ENCODE results near the gene TRAPPC12.
A peak's percentile ranks its signal among the peaks of the same experiment; 100 is the strongest.

Gene TRAPPC12

GRCh38 chr2:3426615-3427014 is 47.1 kb downstream of the TRAPPC12 start:
- FAIRE-seq (no peak), DNase-seq (ENCODE audit: insufficient read length, low spot score) (no peak)
- TF ChIP-seq, protein P1, sequence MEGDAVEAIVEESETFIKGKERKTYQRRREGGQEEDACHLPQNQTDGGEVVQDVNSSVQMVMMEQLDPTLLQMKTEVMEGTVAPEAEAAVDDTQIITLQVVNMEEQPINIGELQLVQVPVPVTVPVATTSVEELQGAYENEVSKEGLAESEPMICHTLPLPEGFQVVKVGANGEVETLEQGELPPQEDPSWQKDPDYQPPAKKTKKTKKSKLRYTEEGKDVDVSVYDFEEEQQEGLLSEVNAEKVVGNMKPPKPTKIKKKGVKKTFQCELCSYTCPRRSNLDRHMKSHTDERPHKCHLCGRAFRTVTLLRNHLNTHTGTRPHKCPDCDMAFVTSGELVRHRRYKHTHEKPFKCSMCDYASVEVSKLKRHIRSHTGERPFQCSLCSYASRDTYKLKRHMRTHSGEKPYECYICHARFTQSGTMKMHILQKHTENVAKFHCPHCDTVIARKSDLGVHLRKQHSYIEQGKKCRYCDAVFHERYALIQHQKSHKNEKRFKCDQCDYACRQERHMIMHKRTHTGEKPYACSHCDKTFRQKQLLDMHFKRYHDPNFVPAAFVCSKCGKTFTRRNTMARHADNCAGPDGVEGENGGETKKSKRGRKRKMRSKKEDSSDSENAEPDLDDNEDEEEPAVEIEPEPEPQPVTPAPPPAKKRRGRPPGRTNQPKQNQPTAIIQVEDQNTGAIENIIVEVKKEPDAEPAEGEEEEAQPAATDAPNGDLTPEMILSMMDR (IDR thresholded peaks at IDR 0.05; ENCODE audit: insufficient read depth, missing control alignments): no peak

- FAIRE-seq: no peak
- DNase-seq (ENCODE audit: insufficient read length, low spot score): no peak
Measured at GRCh38 chr2:3427272-3427671, 47.8 kb downstream of the TRAPPC12 start.

GRCh38 chr2:3428577-3428976 is 49.1 kb downstream of the TRAPPC12 start:
- TF ChIP-seq, protein P1 (IDR thresholded peaks at IDR 0.05; ENCODE audit: insufficient read depth, missing control alignments): no peak
- no peak for FAIRE-seq
- no peak for DNase-seq (ENCODE audit: insufficient read length, low spot score)

More at GRCh38 chr2:3427272-3427671, 47.8 kb downstream of the TRAPPC12 start:
- TF ChIP-seq, protein P1 (IDR thresholded peaks at IDR 0.05; ENCODE audit: insufficient read depth, missing control alignments): no peak

DNA sequence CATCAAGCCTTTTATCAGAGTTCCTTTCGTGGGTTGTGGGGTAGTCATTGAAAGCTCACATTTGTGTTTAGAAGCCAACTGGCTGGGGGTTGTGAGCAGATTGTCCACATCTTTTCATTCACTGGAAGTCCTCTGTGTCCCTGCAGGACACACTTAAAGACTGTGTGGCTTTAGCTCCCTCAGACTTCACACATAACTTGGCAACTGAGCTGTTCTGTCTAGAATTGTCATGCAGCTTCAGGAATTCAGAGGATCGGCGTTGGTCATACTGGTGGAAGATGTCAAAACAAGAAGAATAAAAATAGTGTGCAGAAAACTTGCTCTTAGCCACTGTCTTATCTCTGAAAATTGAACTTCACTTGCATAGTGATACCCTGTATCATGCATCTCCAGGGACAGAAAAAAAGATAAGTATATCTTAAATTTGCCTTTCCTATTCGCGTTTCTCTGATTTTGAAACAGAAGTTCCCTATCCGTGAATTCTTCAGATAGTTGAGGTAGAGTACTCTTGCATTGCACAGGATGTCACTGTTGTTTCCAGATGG is 49.6 kb downstream of the TRAPPC12 start:
- no peak for DNase-seq (ENCODE audit: insufficient read length, low spot score)
- TF ChIP-seq, protein P1 (IDR thresholded peaks at IDR 0.05; ENCODE audit: insufficient read depth, missing control alignments): no peak
- no peak for FAIRE-seq

- FAIRE-seq (no peak), DNase-seq (ENCODE audit: insufficient read length, low spot score) (no peak)
- TF ChIP-seq, protein P1 (IDR thresholded peaks at IDR 0.05; ENCODE audit: insufficient read depth, missing control alignments): no peak
Measured at GRCh38 chr2:3430172-3430571, 50.7 kb downstream of the TRAPPC12 start.

DNA sequence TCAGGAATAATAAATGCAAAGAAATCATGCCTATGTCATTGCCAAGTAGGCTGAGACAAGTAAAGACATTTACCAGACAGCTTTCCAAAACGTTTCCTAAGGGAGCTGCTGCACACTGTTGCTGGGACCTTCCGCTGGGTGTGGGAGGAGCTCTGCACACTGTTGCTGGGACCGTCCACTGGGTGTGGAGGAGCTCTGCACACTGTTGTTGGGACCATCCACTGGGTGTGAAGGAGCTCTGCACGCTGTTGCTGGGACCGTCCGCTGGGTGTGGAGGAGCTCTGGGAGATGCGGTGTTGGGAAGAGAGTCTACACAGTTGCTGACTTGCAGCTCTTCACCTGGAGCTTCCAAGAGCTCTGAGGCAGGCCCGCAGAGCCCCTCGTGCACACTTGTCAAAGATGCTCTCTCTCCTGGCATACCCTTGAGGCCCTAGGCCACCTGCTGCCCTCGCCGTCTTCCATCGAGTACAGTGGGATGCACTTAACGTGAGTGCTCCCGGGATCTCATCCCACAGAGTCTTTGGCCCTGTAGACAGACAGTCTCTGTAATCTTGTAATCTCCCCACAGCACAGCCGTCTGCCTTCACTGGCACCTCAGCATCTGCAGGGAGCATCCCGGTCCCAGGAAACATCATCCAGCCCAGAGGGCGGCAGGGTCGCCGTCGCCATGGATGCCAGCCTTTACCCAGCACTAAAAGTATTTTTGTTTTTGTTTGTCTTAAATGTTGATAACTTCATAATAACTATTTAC is 51.4 kb downstream of the TRAPPC12 start:
- FAIRE-seq: no peak
- peak; percentile 51 for DNase-seq (ENCODE audit: insufficient read length, low spot score)
- TF ChIP-seq, protein P1 (IDR thresholded peaks at IDR 0.05; ENCODE audit: insufficient read depth, missing control alignments): no peak

DNA sequence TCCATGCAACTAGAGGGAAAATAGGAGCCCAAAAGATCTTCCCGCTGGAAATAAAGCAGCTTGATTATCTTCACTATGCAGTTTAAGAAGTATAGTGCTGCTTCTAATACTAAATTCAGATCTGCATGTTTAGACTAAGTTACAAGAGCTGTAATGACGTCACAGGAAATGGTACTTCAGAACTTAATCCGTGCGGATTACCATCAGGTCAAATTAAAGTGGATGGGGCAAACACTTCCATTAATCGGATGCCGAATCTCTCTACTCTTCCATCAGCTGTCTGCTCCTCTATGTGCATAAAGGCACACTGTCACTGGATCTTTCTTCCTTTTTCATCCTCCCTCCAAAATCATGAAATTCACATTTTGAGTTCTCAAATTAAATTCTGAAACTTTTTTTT is 52.6 kb downstream of the TRAPPC12 start:
- DNase-seq (ENCODE audit: insufficient read length, low spot score) (peak; percentile 70), FAIRE-seq (peak; percentile 92)
- TF ChIP-seq, protein P1 (IDR thresholded peaks at IDR 0.05; ENCODE audit: insufficient read depth, missing control alignments): no peak
